H1 (cell line): ENCODE data around the gene CAPN13. TPM values are rescaled to one million over a fixed set of nuclear protein-coding genes. Genes with fewer than 3 reads are reported as not detected.

Experiments
- CTCF ChIA-PET: fragments of 300-600 bp; sonication (Branson Sonifier 250); formaldehyde crosslinking; loops from one replicate; lab custom pipeline; 2021; ENCODE audit not compliant: partially characterized antibody; lab: Charles Lee
- POLR2A ChIA-PET: fragments of 300-600 bp; sonication (Branson Sonifier 250); formaldehyde crosslinking; loops from one replicate; lab custom pipeline; 2021; ENCODE audit warnings: inconsistent platforms; ENCODE audit not compliant: partially characterized antibody; lab: Charles Lee
- DNase-seq, 2 experiments: peaks; one replicate each; pipeline versions ENCODE4 v3.0.0 to v3.0.0-alpha.2; 2010 to 2022; ENCODE audit warnings: low spot score in 2 of 2, low read depth in 1 of 2, mixed read lengths in 1 of 2
- FAIRE-seq: peaks from 2 replicates; lab custom pipeline; 2011; peaks lifted over from hg19 to GRCh38; lab: Jason Lieb, UNC
- H2AFZ ChIP-seq: 2 replicates; pipeline ENCODE4 v1.8.1; 2012; ENCODE audit warnings: low read length, inconsistent platforms
- H2AK5ac ChIP-seq: 2 replicates; pipeline ENCODE4 v1.6.1; 2013; ENCODE audit warnings: low read depth, low read length
- H2BK120ac ChIP-seq: replicated peaks from 2 replicates; pipeline ENCODE3; 2013; ENCODE audit warnings: low read depth, low read length, inconsistent platforms
- H2BK12ac ChIP-seq: 2 replicates; pipeline ENCODE4 v1.6.1; 2013; ENCODE audit warnings: low read depth, low read length
- H2BK15ac ChIP-seq: 2 replicates; pipeline ENCODE4 v1.6.1; 2013; ENCODE audit warnings: low read length
- H2BK20ac ChIP-seq: 2 replicates; pipeline ENCODE4 v1.6.1; 2013; ENCODE audit warnings: low read length
- H2BK5ac ChIP-seq: 2 replicates; pipeline ENCODE4 v1.6.1; 2013; ENCODE audit warnings: low read depth, low read length
- H3K14ac ChIP-seq: 2 replicates; pipeline ENCODE4 v1.6.1; 2013; ENCODE audit warnings: inconsistent platforms; ENCODE audit not compliant: insufficient read length
- H3K18ac ChIP-seq: 2 replicates; pipeline ENCODE4 v1.6.1; 2013; ENCODE audit warnings: low read length; ENCODE audit errors: extremely low read depth
- H3K23ac ChIP-seq: 2 replicates; pipeline ENCODE4 v1.6.1; 2013; ENCODE audit warnings: inconsistent platforms; ENCODE audit not compliant: insufficient read length
- H3K23me2 ChIP-seq: 2 replicates; pipeline ENCODE4 v1.6.1; 2013; ENCODE audit warnings: low read depth, low read length
- H3K27ac ChIP-seq: 2 replicates; pipeline ENCODE4 v1.6.1; 2011; ENCODE audit warnings: low read depth, low read length, inconsistent platforms
- H3K27me3 ChIP-seq, 4 experiments: replicated peaks in 1 of 4; 1 replicate in 1 of 4; 2 replicates in 3 of 4; pipeline versions ENCODE4 v1.6.1 to v1.8.1; 2011 to 2013; ENCODE audit warnings: low read length in 3 of 4, mild to moderate bottlenecking in 3 of 4, inconsistent platforms in 2 of 4, mixed read lengths in 2 of 4, moderate library complexity in 1 of 4; ENCODE audit not compliant: control insufficient read depth in 3 of 4, insufficient read depth in 3 of 4; ENCODE audit errors: extremely low read depth in 1 of 4
- H3K36me3 ChIP-seq, 4 experiments: 2 replicates each; pipeline versions ENCODE4 v1.6.1 to v1.8.1; 2011 to 2013; ENCODE audit warnings: mild to moderate bottlenecking in 4 of 4, low read length in 3 of 4, moderate library complexity in 2 of 4, control low read depth in 1 of 4, inconsistent platforms in 1 of 4; ENCODE audit not compliant: insufficient read depth in 4 of 4, control insufficient read depth in 2 of 4
- H3K4ac ChIP-seq: replicated peaks from 2 replicates; pipeline ENCODE3; 2013; ENCODE audit warnings: low read length, low read depth, mixed read lengths, inconsistent platforms; ENCODE audit not compliant: insufficient read length
- H3K4me1 ChIP-seq, 4 experiments: replicated peaks in 1 of 4; 1 replicate in 1 of 4; 2 replicates in 3 of 4; pipeline versions ENCODE4 v1.6.1 to v1.8.1; 2011 to 2013; ENCODE audit warnings: low read length in 3 of 4, inconsistent platforms in 2 of 4, mixed read lengths in 1 of 4; ENCODE audit not compliant: insufficient read depth in 4 of 4, control insufficient read depth in 3 of 4
- H3K4me2 ChIP-seq, 2 experiments: 2 replicates each; pipeline versions ENCODE4 v1.6.1 to v1.8.1; 2011 to 2013; ENCODE audit warnings: low read depth in 2 of 2, low read length in 2 of 2, control low read depth in 1 of 2, inconsistent platforms in 1 of 2, mild to moderate bottlenecking in 1 of 2; ENCODE audit not compliant: insufficient read depth in 1 of 2
- H3K4me3 ChIP-seq, 4 experiments: fragments of 200-600, 300-600 bp in 1 of 4; sonication (generic), shearing (Covaris generic), sonication (Bioruptor Twin) in 1 of 4; 2 replicates each; pipeline versions ENCODE4 v1.5.1 to v1.8.1; 2011 to 2016; ENCODE audit warnings: low read length in 4 of 4, low read depth in 3 of 4, control low read depth in 2 of 4, inconsistent platforms in 2 of 4, mild to moderate bottlenecking in 2 of 4, mixed read lengths in 1 of 4, moderate library complexity in 1 of 4; ENCODE audit not compliant: insufficient read depth in 2 of 4; ENCODE audit errors: extremely low read depth in 1 of 4
- H3K56ac ChIP-seq: replicated peaks from 2 replicates; pipeline ENCODE3; 2013; ENCODE audit warnings: low read depth, mild to moderate bottlenecking, mixed read lengths, low read length, inconsistent platforms; ENCODE audit not compliant: insufficient read length
- H3K79me1 ChIP-seq: 2 replicates; pipeline ENCODE4 v1.6.1; 2013; ENCODE audit warnings: low read depth, low read length, control low read depth
- H3K79me2 ChIP-seq, 2 experiments: 2 replicates each; pipeline versions ENCODE4 v1.6.1 to v1.8.1; 2012 to 2013; ENCODE audit warnings: low read length in 2 of 2, mild to moderate bottlenecking in 2 of 2, inconsistent platforms in 1 of 2; ENCODE audit not compliant: insufficient read depth in 2 of 2, control insufficient read depth in 1 of 2
- H3K9ac ChIP-seq, 4 experiments: replicated peaks in 1 of 4; 1 replicate in 1 of 4; 2 replicates in 3 of 4; pipeline versions ENCODE4 v1.6.1 to v1.8.1; 2011 to 2013; ENCODE audit warnings: low read depth in 3 of 4, low read length in 3 of 4, control low read depth in 2 of 4, mild to moderate bottlenecking in 2 of 4, moderate library complexity in 2 of 4, inconsistent platforms in 1 of 4; ENCODE audit errors: extremely low read depth in 1 of 4
- H3K9me3 ChIP-seq, 2 experiments: 2 replicates each; pipeline versions ENCODE4 v1.6.1 to v1.8.1; 2012 to 2013; ENCODE audit warnings: mild to moderate bottlenecking in 2 of 2, moderate library complexity in 2 of 2, control low read depth in 1 of 2, inconsistent platforms in 1 of 2, low read depth in 1 of 2, low read length in 1 of 2, mixed read lengths in 1 of 2; ENCODE audit not compliant: insufficient read depth in 2 of 2
- H4K20me1 ChIP-seq, 2 experiments: replicated peaks in 1 of 2; 2 replicates each; pipeline versions ENCODE3 to v1.8.1; 2011 to 2013; ENCODE audit warnings: inconsistent platforms in 2 of 2, low read length in 2 of 2, mild to moderate bottlenecking in 1 of 2; ENCODE audit not compliant: insufficient read depth in 2 of 2, control insufficient read depth in 1 of 2
- H4K5ac ChIP-seq: 2 replicates; pipeline ENCODE4 v1.6.1; 2013; ENCODE audit warnings: low read length, low read depth, mixed read lengths, inconsistent platforms; ENCODE audit not compliant: insufficient read length
- H4K8ac ChIP-seq: 2 replicates; pipeline ENCODE4 v1.8.0; 2013; ENCODE audit warnings: mild to moderate bottlenecking, moderate library complexity, low read length, inconsistent platforms; ENCODE audit not compliant: insufficient read depth; ENCODE audit errors: extremely low read depth
- H4K91ac ChIP-seq: replicated peaks from 2 replicates; pipeline ENCODE3; 2013; ENCODE audit warnings: low read length, mixed read lengths, inconsistent platforms; ENCODE audit not compliant: insufficient read length
- ASH2L ChIP-seq: fragments of 200-600, 300-600 bp; sonication (generic); IDR thresholded peaks from one replicate; pipeline ENCODE4 v1.7.1; 2017; ENCODE audit warnings: low read length
- BRCA1 ChIP-seq: IDR thresholded peaks from 2 replicates; pipeline ENCODE4 v1.6.1; 2012; ENCODE audit warnings: low read depth, low read length, improper control_type of control experiment
- CBX8 ChIP-seq: fragments of 300-800, 300-1000 bp; sonication (generic); IDR thresholded peaks from 2 replicates; pipeline ENCODE4 v1.7.1; 2016; ENCODE audit warnings: low read depth, low read length, borderline replicate concordance
- FOSL1 ChIP-seq: IDR thresholded peaks from 2 replicates; pipeline ENCODE4 v1.6.1; 2011; ENCODE audit warnings: mild to moderate bottlenecking, low read depth, low read length, moderate library complexity; ENCODE audit not compliant: insufficient read depth
- GABPA ChIP-seq: IDR thresholded peaks from 2 replicates; pipeline ENCODE4 v1.6.1; 2011; ENCODE audit warnings: mild to moderate bottlenecking, low read length, moderate library complexity, borderline replicate concordance; ENCODE audit not compliant: insufficient read depth
- HDAC6 ChIP-seq: IDR thresholded peaks from one replicate; pipeline ENCODE4 v1.7.1; 2012; ENCODE audit warnings: low read depth, mild to moderate bottlenecking, inconsistent platforms, low read length, moderate library complexity
- JUND ChIP-seq: IDR thresholded peaks from 2 replicates; pipeline ENCODE4 v1.6.1; 2011; ENCODE audit warnings: mild to moderate bottlenecking, improper control_type of control experiment, low read length
- NANOG ChIP-seq: IDR thresholded peaks from 2 replicates; pipeline ENCODE4 v1.6.1; 2011; ENCODE audit warnings: low read length, low read depth, mild to moderate bottlenecking, inconsistent platforms; ENCODE audit not compliant: insufficient read depth, poor library complexity, severe bottlenecking
- POLR2AphosphoS5 ChIP-seq: IDR thresholded peaks from 2 replicates; pipeline ENCODE4 v1.6.1; 2011; ENCODE audit warnings: low read depth, low read length
- POU5F1 ChIP-seq: IDR thresholded peaks from 2 replicates; pipeline ENCODE4 v1.6.1; 2011; ENCODE audit warnings: low read depth, mild to moderate bottlenecking, low read length, moderate library complexity
- RXRA ChIP-seq: IDR thresholded peaks from 2 replicates; pipeline ENCODE4 v1.6.1; 2011; ENCODE audit warnings: low read depth, mild to moderate bottlenecking, low read length, moderate library complexity; ENCODE audit not compliant: insufficient read depth
- SAP30 ChIP-seq: fragments of 300-600 bp; sonication (generic); IDR thresholded peaks from 2 replicates; pipeline ENCODE4 v1.7.1; 2012; ENCODE audit warnings: low read length, moderate library complexity, mild to moderate bottlenecking, inconsistent platforms; ENCODE audit not compliant: insufficient read depth, insufficient replicate concordance
- SIN3A ChIP-seq, 2 experiments: IDR thresholded peaks in 1 of 2; conservative IDR thresholded peaks in 1 of 2; 2 replicates each; pipeline ENCODE4 v1.6.1; 2011 to 2012; ENCODE audit warnings: low read length in 2 of 2, improper control_type of control experiment in 1 of 2, low read depth in 1 of 2, mild to moderate bottlenecking in 1 of 2
- TAF1 ChIP-seq: IDR thresholded peaks from 2 replicates; pipeline ENCODE4 v1.6.1; 2011; ENCODE audit warnings: mild to moderate bottlenecking, low read depth, low read length
- WGBS, 2 experiments: shearing (Covaris generic) in 1 of 2; methylation state at CpG; one replicate each; pipeline versions ENCODE4 v1.1.6 to v1.1.7; 2013 to 2015; ENCODE audit warnings: low lambda C conversion rate in 2 of 2, mixed read lengths in 2 of 2, inconsistent platforms in 1 of 2, low coverage in 1 of 2, missing lambda C conversion rate in 1 of 2; ENCODE audit not compliant: insufficient replicate concordance in 2 of 2, insufficient coverage in 1 of 2, insufficient read length in 1 of 2; ENCODE audit errors: extremely low coverage in 1 of 2, missing lambda C conversion rate in 1 of 2; 5-methylcytosine and 5-hydroxymethylcytosine counted together
- polyA plus RNA-seq, 7 experiments: library from polyadenylated mRNA; depleted of rRNA in 3 of 7; stranded (reverse) in 5 of 7; unstranded in 2 of 7; fragments of >200 nt in 5 of 7; fragments of 200-250 nt in 2 of 7; gene quantifications; 1 replicate in 5 of 7; 2 replicates in 1 of 7; 4 replicates in 1 of 7; pipeline versions ENCODE4 v1.2.1 to v1.2.3, GENCODE V29; 2011 to 2013; ENCODE audit warnings: missing spikeins in 2 of 7, mixed read lengths in 2 of 7
- total RNA-seq: library from RNA; stranded (reverse); fragmentation: NEBNext Ultra II Directional; extraction: Animal tissue kit (Norgen Biotek cat#: 25700); gene quantifications from 2 replicates; pipeline ENCODE4 v1.2.1, GENCODE V29; 2021

Gene CAPN13
- total and polyA plus RNA-seq, 2 of the 8 experiments (the other 6 are each of a cell fraction or from before 2014, with no cell fraction given) = 2.4 TPM

DNA sequence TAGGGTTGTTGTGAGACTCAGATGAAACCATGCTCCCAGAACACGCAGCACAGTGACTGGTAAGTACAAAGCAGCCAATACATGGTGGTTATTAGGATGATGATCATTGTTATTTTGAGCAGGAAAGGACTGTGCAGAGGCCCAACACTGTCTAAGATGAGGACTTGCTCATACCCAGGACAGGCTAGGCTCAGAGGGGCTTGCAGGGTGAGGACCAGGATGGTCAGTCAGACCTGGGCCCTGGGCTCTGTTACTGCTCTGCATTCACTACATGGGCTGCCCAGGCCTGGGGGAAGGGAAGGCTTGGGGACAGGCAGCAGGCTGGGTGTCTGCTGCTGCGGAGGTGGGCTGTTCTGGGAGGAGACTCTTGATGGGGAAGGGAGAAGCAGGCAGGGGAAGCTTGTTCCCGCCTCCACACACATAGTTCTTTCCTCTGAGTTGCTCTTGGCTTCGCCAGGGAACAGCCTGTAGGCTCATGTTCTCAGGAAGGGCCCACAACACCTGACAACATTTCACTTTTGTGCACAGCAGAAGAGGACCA, 17.5 kb downstream of the CAPN13 start:
- Histone ChIP-seq H3K27me3 (no peaks in the 10 kb centered on the region), H3K23me2 (no peaks in the 10 kb centered on the region), H2AK5ac (no peak overlapping the region), H4K91ac (no peak overlapping the region), H2BK15ac (no peak overlapping the region), H4K5ac (no peak overlapping the region), H2AFZ (peak overlapping the region; percentile 57; the same call in 1 of the 2 replicates), H3K9me3 (no peaks in the 10 kb centered on the region), H3K36me3 (no peaks in the 10 kb centered on the region), H2BK5ac (no peak overlapping the region), H3K4me2 (no peak overlapping the region), H3K79me2 (no peaks in the 10 kb centered on the region), H2BK120ac (no peak overlapping the region), H3K79me1 (no peaks in the 10 kb centered on the region), H3K4me1 (peaks cover 0 to 2% (median 0%) of the 10 kb centered on the region in 4 experiments; a peak in 1 of 7 replicates), H3K9ac (no peak overlapping the region), H3K27ac (no peak overlapping the region), H3K4ac (no peak overlapping the region), H3K14ac (no peak overlapping the region), H3K18ac (no peak overlapping the region), H4K8ac (0 out of 2 replicates have a peak overlapping the region, but pooled peaks have one; percentile 18), H3K4me3 (no peak overlapping the region), H2BK12ac (no peak overlapping the region), H3K56ac (no peak overlapping the region), H2BK20ac (no peak overlapping the region), H4K20me1 (no peaks in the 10 kb centered on the region), H3K23ac (no peak overlapping the region)
- 75% methylated on average over 4 of the region's 4 CpGs; no CpG with 5 or more reads in 1 of the 2 experiments for WGBS, 2 experiments
- ChIA-PET POLR2A (no interaction called here), CTCF (interaction anchor here (0.6 to 2.3 kb wide), 3 partner anchors 9 to 399 kb away, joined by 3 to 12 read pairs (median 7); no protein-coding TSS in a partner anchor)
- DNase-seq (peak in 1 of 2 experiments; percentile 43), FAIRE-seq (no peak)
- no peak for TF ChIP-seq JUND
- no peak for TF ChIP-seq GABPA
- no peak for TF ChIP-seq SIN3A (conservative IDR thresholded peaks at IDR 0.05 in 1 of 2, IDR thresholded peaks at IDR 0.05 in 1 of 2; ENCODE audit: low read depth in 1 of 2, low read length in 2 of 2)
- no peak for TF ChIP-seq FOSL1
- no peak for TF ChIP-seq RXRA
- no peak for TF ChIP-seq POLR2AphosphoS5
- no peak for TF ChIP-seq NANOG
- TF ChIP-seq ASH2L = no peak
- no peak for TF ChIP-seq SAP30
- no peak for TF ChIP-seq TAF1
- TF ChIP-seq CBX8 = no peak
- no peak for TF ChIP-seq POU5F1
- no peak for TF ChIP-seq BRCA1
- TF ChIP-seq HDAC6 = no peak
